LoVo (cell line): ENCODE measurements around the gene RUNX2.

Experiments
- DNase-seq: peaks from one replicate; pipeline ENCODE4 v3.0.0-alpha.2; 2016; ENCODE audit warnings: low spot score

Gene RUNX2

DNA sequence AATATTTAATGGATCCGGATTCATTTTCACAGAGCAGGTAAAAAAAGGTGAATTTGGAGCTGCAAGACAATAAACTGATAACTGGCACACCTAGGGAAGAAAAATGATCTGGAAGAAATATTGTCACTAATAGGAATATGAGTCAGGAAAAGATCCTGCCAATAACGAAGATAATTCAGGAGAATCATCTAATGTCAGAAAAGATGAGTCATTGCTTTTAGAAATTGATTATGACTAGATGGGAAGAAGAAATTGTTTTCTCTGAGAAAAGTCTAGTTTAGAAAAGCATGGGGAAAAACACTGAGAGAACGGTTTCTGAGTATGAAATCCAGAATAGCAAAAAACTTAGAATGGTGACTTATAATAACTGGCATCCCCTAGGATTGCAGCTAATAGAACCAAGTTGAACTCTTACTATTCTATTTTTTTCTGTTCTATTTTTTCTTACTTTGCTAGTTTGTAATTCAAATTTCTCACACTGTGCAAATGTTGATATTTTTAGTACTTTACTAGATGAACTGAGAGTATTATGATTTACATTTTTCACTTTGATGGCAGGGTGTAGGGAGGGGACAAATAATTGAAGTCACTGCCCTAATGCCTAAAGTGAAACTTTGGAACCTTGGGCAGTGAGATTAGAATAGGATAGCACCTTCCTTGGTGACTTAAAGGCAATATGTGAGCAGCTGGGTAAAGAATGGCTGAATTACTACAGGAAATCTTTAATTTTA is 87.8 kb downstream of the RUNX2 start:
- no peak for DNase-seq

DNA sequence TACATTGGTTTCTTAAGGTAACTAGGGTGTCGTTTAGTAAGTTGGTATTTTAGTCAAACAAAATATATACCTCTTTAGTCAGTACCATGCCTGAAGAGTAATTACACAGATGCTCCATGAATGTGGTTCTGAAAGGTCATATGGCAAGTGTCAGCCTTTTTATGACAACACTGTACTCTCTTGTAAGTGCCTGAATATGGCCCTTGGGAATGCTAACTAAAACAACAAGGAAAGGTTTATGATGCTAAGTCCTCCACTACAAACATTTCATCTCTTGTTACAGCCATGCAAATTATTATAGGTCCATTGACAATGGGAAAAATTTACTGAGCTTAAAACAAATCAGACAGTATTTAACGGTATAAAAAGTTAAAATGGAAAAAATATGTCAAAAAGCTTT is 88.6 kb downstream of the RUNX2 start:
- no peak for DNase-seq

GRCh38 chr6:45417436-45417835 is 89.3 kb downstream of the RUNX2 start:
- DNase-seq = no peak

GRCh38 chr6:45419571-45420082 is 91.5 kb downstream of the RUNX2 start:
- peak; percentile 73 for DNase-seq

DNA sequence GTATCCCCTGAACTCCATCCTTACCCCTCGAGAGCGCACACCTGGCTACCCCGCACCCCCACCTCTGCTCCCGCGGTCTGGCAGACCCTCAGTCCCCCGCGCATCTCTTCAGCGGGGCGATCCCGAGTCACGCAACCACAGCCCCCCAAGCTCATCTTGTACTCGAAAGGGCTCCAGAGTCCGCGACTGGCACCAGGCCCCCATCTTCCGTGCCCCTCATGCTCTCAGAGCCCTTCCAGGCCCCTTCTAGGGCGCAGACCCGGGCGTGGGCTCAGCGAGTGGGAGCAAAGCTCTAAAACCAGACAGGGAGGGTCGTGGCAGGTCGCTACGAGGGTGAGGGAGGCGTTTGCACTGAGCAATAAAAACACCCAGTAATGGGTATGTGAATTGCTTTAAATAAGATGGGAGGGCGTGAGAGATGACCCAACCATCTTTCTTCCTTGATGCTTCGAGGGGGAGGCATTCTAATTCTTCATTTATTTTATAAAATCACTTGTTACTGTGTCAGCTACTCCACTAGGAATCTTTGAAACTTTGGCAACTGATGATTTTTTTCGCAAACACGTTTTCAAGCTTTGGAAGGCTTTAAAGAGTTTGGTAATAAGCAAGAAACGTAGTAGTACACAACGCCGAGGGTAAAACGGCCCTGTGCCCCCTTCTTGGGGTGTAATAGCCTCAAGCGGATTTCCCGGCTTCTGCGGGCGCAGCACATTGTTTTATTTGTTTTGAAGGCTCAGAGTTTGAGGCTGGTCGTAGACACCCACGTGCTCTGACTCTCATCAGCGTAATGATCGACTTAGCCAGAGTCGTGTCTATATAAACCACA is 92.2 kb downstream of the RUNX2 start:
- no peak for DNase-seq

DNA sequence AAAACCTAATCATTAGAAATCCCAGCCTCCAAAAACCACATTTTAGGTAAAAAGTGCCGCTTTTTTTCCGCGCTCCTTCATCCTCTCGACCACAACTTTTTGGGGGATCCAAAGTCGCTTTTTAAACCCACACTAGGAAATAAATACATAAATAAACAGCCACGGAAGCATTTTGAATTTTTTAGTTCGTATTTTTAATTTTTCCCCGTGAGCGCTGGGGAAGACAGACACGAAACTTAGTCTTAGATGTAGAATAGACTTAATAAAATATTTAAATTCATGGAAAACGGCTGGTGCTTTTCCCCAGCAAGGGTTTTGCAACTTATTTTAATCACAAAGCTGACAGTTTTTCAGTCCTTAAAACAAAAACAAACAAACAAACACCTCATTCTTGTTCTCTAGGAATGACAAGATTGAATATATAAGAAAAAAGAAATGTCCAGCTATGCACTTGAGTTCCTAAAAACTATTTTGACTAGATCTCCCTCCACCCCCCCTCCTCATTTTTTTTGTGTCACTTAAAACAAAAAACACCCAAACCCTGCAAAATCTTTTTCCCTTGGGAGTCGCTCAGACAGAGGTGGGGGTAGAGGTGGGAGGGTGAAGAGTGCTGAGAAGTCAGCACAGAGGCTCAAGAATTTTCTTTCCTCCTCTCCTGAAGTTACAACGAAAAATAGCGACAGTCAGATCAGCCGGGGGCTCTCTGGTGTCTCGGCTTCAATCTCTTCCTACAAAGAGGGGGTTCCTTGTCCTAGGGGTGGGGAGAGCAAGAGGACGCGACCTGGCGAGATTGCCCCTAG is 93.0 kb downstream of the RUNX2 start:
- DNase-seq = no peak

- DNase-seq = peak; percentile 73
These were observed 93.8 kb downstream of the RUNX2 start for GRCh38 chr6:45421709-45422502.

- DNase-seq = no peak
These were observed 94.5 kb downstream of the RUNX2 start for GRCh38 chr6:45422503-45423110.

DNA sequence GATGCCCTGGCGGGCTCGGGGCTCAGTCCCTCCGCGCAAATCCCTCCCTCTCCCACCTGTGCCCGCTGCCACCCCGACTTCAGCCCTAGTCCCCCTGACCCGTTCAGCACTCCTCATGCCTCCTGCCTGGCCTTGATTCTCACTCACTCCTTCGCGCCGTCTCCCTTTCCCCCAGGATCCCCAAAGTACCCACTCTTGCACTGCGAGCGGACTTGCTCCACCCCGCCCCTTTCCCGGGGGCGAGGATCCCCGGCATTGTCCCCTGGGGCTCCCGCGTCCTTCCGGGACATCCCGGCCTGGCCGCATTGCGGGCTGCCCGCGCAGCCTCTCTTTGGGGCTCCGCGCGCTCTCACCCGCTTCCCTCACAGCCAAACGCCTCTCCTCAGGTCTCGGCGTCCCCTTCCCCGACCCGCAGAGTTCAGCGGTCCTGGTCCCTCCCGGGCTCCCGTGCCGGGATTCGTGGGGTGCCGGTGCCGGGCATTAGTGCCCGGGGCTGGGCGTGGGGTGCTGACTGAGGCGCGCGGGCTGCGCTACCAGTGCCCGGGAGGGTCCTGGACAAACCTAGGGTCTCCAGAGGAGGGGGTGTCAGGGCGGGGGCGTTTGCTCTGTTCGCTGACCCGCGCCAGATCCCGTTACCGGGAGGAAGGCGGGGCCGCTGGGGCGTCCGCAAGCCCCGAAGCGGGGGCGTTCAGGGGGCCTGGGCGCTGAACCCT is 95.1 kb downstream of the RUNX2 start:
- no peak for DNase-seq

DNA sequence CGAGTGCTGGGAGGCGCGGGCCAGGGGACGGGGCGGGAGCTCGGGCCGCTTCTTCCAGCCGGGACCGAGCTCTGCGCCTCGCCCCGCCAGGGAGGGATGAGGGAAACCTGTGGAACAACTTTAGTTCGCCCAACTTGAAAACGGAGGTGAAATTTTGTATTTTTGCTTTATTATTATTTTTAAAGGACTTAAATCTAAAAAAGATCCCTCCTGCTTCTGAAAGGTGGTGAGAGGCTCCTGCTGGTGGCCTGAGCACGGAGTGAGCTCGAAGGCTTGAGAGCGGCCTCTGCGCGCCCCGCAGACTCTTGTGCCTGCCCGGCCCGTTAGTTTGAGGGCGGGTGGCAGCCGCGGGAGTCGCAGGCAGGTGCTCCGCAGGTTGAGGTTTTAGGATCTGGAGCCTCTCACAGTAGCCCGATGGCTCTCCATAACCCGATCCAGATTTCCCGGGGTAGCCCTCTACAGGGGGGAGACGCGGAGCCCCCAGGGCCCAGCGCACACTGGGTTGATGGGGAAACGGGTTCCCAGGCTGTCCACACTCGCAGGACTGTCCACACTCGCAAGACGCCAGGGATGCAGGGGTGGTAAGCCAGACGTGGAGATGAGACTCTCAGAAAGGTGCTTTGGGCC is 95.8 kb downstream of the RUNX2 start:
- DNase-seq = no peak

DNA sequence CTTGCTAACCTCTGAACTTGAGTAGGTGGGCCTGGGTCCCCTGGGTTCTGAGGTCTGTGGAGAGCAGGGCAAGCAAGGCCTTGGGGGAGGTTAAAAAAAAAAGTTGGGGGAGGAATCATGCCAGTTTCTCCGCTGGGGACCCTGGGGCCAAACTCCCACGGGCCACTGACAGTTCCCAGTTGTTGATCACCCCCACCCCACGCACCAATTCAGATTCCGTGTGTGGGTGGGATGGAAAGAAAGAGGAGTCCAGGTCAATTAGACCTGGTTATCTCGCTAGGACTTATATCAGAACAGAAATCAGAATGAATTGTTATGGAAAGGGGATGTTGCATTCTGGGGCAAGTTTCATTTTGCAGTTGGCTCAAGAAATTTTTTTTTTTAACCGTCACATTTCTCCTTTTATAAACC is 96.3 kb downstream of the RUNX2 start:
- no peak for DNase-seq

- DNase-seq = no peak
These were observed 98.1 kb downstream of the RUNX2 start for GRCh38 chr6:45426251-45426650.

GRCh38 chr6:45427726-45428125 is 99.6 kb downstream of the RUNX2 start:
- DNase-seq = no peak

DNA sequence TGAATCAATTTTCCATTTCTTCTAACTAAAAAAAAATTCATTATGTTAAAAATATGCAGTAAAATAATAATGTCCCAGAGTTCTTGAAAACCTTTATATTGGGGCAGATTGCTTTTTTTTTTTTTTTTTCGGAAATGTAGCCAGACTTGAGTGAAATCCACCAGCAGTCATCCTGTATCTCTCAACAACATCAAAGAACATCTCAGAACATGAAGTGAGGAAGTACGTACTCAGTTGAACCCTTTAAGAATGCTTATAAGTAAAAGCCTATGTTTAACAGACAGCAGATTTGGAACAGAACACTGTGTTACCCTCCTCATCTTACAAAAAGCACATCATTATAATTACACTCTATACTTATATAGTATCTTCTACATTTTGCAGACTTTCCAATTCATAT is 100.6 kb downstream of the RUNX2 start:
- DNase-seq = no peak

GRCh38 chr6:45430590-45431202 is 102.6 kb downstream of the RUNX2 start:
- DNase-seq = no peak

DNA sequence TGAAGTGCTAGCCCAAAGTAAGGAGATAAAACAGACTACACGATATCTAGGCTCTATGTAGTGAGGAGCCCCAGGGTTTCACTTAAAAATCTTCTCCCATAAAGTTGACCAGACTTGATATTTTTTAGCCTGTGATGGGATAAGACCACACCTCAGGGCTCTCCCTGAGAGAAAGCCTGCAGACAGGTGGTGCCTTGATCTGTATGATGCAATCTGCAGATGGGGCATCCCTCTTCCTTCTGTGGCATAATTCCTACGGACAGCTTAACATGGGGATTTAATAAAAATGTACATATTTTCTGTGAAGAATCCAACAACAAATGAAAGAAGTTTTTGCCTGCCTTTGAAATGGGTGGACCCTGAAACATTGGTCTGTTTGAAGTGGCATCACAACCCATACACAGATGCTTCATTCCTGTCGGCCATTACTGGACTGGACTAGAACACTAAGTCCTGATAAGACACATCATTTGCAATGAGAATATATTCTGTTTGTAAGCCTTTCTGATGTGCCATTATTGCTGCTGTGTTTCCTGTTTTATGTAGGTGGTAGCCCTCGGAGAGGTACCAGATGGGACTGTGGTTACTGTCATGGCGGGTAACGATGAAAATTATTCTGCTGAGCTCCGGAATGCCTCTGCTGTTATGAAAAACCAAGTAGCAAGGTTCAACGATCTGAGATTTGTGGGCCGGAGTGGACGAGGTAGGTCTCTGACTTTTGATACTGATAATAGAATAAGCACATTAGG is 103.4 kb downstream of the RUNX2 start:
- DNase-seq = no peak

DNA sequence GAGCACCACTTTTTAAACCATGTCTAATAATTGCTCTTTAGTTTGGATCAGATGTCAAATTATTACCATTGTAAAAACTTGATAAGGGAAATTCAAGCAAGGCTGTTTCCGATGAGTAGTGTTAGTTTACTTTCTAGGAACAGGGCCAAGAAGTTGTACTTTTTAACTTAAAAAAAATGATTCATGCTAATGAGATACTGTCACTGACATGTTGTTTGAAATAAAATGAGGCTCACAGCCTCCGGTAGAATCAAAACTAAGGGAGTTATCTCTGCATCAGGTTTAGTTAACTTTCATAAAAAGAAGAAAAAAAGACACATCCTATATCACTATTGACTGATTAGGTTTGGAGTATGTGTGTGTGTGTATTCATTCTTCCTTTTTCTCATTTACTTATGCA is 104.8 kb downstream of the RUNX2 start:
- no peak for DNase-seq

DNA sequence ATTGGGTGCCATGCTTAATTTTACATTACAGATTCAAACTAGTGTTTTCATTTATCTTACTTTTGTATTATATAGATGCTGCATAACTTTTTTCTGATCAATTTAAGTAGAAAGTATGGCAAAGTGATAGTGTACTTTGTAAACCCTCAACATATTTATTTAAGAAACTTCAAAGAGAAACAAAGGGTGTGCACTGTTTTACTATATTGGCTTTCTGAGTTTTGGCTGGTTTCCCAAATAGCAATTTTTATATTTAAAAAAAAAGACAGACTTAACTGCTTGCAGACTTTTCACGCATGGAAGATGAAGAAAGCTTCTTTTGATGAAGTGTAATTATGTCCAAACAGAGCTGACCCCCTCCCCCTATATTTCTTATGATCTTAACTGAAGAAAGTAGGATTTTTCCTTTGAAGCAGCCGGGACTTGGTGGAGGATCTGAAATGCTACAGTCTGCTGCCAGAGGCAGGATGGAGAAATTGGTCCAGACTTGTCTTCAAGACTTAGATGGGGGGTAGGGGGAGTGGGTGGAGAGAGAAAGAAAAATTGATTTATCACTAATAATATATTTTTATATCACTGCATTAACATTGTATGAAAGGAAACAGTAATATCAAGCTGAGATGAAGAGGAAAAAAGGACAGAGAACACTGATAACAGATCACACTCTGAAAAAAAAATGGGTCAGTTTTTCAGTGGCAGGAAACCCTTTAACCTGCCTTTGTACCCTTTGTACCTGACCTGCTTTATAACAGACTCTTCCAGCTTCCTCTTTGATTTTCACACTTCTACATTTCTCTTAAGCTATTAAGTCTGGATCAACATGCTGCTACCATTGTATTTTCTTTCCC is 105.6 kb downstream of the RUNX2 start:
- peak; percentile 60 for DNase-seq
